Stimulated activated CD4-positive, alpha-beta T cell treated with anti-CD3 and anti-CD28 coated beads, TNF-alpha, amount 100 ng/mL, for 24 hours (primary cell): ENCODE data around the gene FARP2.

Experiments used
- DNase-seq, 3 experiments: peaks; one replicate each; pipeline ENCODE4 v3.0.0-alpha.2; 2020; ENCODE audit warnings: low read depth in 3 of 3

FARP2 gene

GRCh38 chr2:241489733-241490680 is 133.9 kb downstream of the FARP2 start:
- no peak for DNase-seq

- no peak for DNase-seq
Measured at GRCh38 chr2:241490825-241491506, 134.9 kb downstream of the FARP2 start.

- DNase-seq: no peak
Measured at GRCh38 chr2:241491549-241492173, 135.6 kb downstream of the FARP2 start.

- no peak for DNase-seq
Measured at GRCh38 chr2:241492174-241492565, 136.1 kb downstream of the FARP2 start.

DNA sequence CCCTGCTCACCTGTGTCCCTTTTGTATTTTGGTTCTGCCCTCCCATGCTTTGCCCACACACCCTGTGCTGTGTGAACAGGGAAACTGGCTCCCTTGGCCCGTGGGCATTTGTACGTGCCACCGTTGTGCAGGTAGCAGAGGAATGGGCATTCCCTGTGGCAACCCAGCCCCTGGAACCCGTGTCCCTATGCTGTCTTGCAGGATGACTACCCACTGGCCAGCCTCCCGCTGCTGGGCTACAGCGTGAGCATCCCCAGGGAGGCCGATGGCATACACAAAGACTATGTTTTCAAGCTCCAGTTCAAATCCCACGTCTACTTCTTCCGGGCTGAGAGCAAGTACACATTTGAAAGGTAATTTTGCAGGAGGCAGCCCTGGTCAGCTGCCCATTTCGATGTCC is 137.0 kb downstream of the FARP2 start:
- no peak for DNase-seq

GRCh38 chr2:241494311-241494908 is 138.3 kb downstream of the FARP2 start:
- DNase-seq: no peak

- DNase-seq: no peak
Measured at GRCh38 chr2:241495172-241496002, 139.3 kb downstream of the FARP2 start.

GRCh38 chr2:241496003-241496707 is 140.1 kb downstream of the FARP2 start:
- DNase-seq: no peak

GRCh38 chr2:241496904-241497877 is 141.1 kb downstream of the FARP2 start:
- DNase-seq: no peak

DNA sequence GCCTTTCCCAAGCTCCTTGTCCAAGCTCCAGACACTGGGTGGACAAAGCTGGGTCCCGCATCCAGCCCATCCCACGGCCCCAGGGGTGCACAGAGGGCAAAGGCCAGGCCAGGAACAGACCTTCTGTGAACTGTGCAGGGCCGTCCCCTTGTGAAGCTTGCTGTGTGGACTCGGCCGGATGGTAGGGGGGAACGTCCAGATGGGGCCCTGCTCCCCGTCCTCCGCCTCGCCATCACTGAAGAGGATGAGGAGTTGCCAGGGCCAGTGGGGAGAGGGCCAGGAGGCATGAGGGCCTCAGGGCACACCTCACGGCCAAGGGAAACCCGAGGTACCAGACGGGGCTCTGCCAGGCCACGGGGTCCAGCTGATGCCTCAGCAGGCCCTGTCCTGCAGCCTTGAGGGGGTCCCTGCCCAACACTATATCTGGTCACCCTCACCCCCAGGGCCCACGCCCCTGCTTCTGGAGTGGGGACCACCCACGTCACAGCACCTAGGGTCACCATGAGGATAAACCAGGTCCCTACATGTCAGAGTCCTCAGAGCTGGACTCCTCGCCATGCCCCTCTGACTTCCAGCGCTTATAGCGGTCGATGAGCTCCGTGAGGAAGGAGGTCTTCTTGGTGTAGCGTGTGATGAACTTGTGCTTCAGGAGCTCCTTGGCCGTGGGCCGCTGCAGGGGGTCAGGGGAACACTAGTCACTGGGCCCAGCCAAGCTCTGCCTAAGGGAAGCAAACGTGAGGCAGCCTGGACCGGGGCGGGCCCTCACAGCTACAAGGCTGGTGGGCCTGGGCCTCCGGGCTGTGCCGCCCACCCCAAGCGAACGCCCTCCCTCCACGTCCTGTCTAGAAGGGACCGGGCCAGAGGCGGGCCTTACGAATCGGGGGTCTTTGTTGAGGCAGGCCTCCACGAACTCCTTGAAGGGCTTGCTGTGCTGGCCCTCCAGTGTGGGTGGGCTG is 142.3 kb downstream of the FARP2 start:
- DNase-seq: no peak

- no peak for DNase-seq
Measured at GRCh38 chr2:241499146-241499965, 143.3 kb downstream of the FARP2 start.

GRCh38 chr2:241500016-241500415 is 143.9 kb downstream of the FARP2 start:
- DNase-seq: no peak

DNA sequence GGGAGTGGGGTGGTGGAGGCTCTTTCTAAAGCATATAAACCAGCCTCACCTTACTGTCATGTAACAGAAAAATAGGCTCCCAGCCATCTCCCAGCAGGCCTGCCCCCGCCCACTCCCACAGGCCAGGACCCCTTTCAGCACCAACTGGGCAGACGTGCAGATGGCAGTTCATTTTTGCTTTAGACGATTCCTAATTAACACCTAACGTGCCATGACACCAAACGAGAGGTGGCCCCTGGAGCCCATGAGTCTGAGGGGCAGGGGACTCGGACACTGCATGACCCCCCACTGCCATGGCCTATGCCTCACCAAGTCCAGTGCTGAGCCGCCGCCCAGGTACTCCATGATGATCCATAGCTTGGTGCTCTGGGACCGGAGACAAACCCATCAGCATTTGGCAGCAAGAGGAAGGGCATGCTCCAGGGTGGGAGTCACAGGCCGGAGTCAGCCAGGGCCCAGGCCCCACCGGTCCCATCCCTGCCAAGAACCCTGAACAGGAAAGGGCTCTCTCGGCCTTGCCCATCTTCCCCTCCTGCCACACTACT is 144.4 kb downstream of the FARP2 start:
- DNase-seq: no peak

DNA sequence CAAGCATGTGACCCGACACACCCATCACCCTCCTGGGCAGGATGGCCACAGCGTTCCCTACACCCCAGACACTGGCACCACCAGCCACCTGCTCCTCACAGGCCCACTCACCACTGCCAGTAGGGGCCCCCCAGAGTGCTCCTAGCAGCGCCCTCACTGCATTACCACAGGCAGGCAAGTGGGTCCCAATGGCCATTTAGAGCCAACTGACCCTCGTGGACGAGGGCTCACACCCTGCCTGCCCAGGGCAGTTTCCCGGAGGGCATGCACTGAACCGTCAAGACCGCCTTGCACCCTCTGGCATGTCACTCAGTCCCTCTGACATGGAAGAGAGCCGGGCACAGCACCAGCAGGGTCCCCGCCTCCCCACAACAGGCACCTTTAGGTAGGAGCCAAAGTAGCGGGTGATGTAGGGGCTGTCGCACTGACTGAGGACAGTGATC is 145.0 kb downstream of the FARP2 start:
- no peak for DNase-seq

DNA sequence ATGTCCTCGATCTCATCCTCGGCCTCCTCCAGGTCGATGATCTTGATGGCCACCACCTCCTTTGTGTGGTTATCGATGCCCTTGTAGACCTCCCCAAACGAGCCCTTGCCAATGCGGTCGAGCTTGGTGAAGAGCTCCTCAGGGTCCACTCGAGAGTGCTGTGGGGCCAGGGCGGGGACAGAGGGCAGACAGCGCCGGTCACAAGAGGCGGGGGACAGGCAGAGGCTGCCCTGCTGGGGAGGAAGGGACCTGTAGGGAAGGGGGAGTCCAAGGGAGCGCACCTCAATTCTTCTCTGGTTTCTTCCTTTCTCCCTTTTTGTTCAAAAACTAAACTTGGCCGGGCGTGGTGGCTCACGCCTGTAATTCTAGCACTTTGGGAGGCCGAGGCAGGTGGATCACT is 145.5 kb downstream of the FARP2 start:
- DNase-seq: no peak

DNA sequence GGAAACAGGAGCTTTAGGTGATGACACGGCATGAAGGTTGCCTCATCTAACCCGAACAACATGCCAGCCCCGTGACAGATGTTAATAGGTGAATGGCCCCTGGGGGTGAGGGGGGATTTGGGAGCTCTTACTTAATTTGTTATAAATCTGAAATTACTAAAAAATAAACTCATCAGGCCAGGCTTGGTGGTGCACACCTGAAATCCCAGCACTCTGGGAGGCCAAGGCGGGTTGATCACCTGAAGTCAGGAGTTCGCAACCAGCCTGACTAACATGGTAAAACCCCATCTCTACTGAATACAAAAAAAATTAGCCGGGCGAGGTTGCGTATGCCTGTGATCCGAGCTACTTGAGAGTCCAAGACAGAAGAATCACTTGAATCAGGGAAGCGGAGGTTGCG is 146.2 kb downstream of the FARP2 start:
- DNase-seq: no peak

DNA sequence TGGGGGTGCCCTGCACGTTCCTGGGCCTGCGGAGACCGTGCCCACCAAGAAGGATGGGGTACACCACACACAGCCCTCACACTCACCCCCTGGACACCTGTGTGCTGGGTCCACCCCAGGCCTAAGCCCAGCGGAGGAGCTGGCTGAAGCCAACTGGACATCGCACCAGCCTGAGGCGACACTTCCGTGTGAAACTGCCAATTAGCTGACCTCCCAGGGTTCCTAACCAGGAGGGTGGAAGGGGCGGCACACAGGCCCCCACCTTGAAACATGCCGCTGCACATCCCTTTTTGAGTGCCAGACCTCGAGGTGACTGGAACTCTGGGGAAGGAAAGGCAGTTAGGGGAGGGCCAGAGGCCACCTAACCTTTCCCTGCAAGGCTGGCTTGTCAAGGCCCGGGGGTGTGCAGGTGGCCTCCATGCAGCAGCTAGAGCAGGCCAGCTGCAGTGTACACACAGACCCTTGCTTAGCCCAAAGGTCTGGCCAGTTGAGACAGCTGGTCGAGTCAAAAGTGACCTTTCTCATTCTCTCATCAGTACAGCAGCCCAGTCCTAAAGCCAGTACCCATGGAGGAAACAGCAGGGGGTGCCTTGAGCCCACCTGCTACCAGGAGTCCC is 147.8 kb downstream of the FARP2 start:
- no peak for DNase-seq
